ENCODE data around the gene NRXN3. TPM values are rescaled to one million over a fixed set of nuclear protein-coding genes. Genes with fewer than 3 reads are reported as not detected.

The NRXN3 gene
- total and polyA plus RNA-seq, 2 of the 4 experiments (the other 2 are of a cell fraction): 4.8 to 25.1 TPM

GRCh38 chr14:78186277-78186676 lies 16.1 kb downstream of the NRXN3 start:
- H3K56ac ChIP-seq (ENCODE audit: extremely low read depth, insufficient read depth, low read length): no peak overlapping the region
- no peak overlapping the region for H3K27ac ChIP-seq (ENCODE audit: insufficient read depth, low read length)
- dilution Hi-C loops (cut with HindIII; ENCODE audit: low sequenced_read_pairs, unreplicated experiment) (no loop called here), in situ Hi-C loops (cut with MboI; ENCODE audit: low sequenced_read_pairs) (no loop called here), intact Hi-C loops (cut with micrococcal nuclease) (no loop called here)
- no peak overlapping the region for H4K91ac ChIP-seq (ENCODE audit: insufficient read depth, low read depth, low read length)
- no peak overlapping the region for H3K4ac ChIP-seq (ENCODE audit: low read depth, low read length)
- CTCF ChIA-PET: no interaction called here
- no peak overlapping the region for H2AK9ac ChIP-seq (replicated peaks; ENCODE audit: low read depth, low read length, poor library complexity)
- POLR2A ChIA-PET (ENCODE audit: unreplicated experiment): no interaction called here
- no peaks in the 10 kb centered on the region for H3K36me3 ChIP-seq (ENCODE audit: control insufficient read depth, insufficient read depth, low read length)
- H2BK5ac ChIP-seq (ENCODE audit: low read depth, low read length, poor library complexity, severe bottlenecking): no peak overlapping the region
- no peak overlapping the region for H2BK20ac ChIP-seq (ENCODE audit: low read depth, low read length)
- no peaks in the 10 kb centered on the region for H3K4me1 ChIP-seq (ENCODE audit: control insufficient read depth, insufficient read depth, low read length)
- no peaks in the 10 kb centered on the region for H3K9me1 ChIP-seq (ENCODE audit: insufficient read depth, low read length)
- no peak overlapping the region for H3K23ac ChIP-seq (ENCODE audit: low read depth, low read length)
- no peak overlapping the region for H2AK5ac ChIP-seq (ENCODE audit: low read depth, low read length)
- H3K9ac ChIP-seq (ENCODE audit: low read depth, low read length): no peak overlapping the region
- H4K8ac ChIP-seq (ENCODE audit: low read depth in 2 of 2, low read length in 2 of 2): no peak overlapping the region
- DNase-seq (no peak), ATAC-seq (ENCODE audit: low read depth) (no peak)
- no peak overlapping the region for H3K18ac ChIP-seq (ENCODE audit: low read depth, low read length)
- H3K9me3 ChIP-seq (ENCODE audit: control insufficient read depth, insufficient read depth, low read length): peaks cover 33% of the 10 kb centered on the region
- H3K4me3 ChIP-seq (ENCODE audit: insufficient read depth, low read depth, low read length): no peak overlapping the region
- H3K4me2 ChIP-seq (ENCODE audit: low read depth, low read length): no peak overlapping the region
- no peaks in the 10 kb centered on the region for H4K20me1 ChIP-seq (ENCODE audit: insufficient read depth, low read length)
- no peak overlapping the region for H2BK120ac ChIP-seq (ENCODE audit: low read depth, low read length)
- H4K5ac ChIP-seq (ENCODE audit: low read depth, low read length): no peak overlapping the region
- TF ChIP-seq POLR2A (IDR thresholded peaks at IDR 0.05; ENCODE audit: low read depth, low read length): no peak
- TF ChIP-seq FOS (IDR thresholded peaks at IDR 0.05; ENCODE audit: low read depth, low read length): no peak
- TF ChIP-seq USF2 (IDR thresholded peaks at IDR 0.05; ENCODE audit: low read depth, low read length): no peak
- TF ChIP-seq BHLHE40 (IDR thresholded peaks at IDR 0.05; ENCODE audit: low read depth, low read length): no peak
- no peak for TF ChIP-seq CTCF (conservative IDR thresholded peaks at IDR 0.05; ENCODE audit: low read depth, low read length)
- TF ChIP-seq MAZ (IDR thresholded peaks at IDR 0.05; ENCODE audit: borderline replicate concordance, low read depth, low read length): no peak
- TF ChIP-seq CHD1 (IDR thresholded peaks at IDR 0.05; ENCODE audit: low read depth, low read length): no peak
- BruUV-seq (replicated peaks): no TSS peak
- H3K27me3 ChIP-seq (ENCODE audit: control insufficient read depth, insufficient read depth, low read length): no peaks in the 10 kb centered on the region
- WGBS, 2 experiments (ENCODE audit: extremely low coverage in 2 of 2, insufficient read length in 1 of 2): no CpG with 5 or more reads among the region's 6 CpGs
- no peak overlapping the region for H3K14ac ChIP-seq (replicated peaks; ENCODE audit: low read depth, low read length)
- H2AFZ ChIP-seq (replicated peaks; ENCODE audit: low read length, poor library complexity): no peak overlapping the region
- no peak overlapping the region for H2BK15ac ChIP-seq (ENCODE audit: low read depth, low read length)
- no peaks in the 10 kb centered on the region for H3K79me1 ChIP-seq (ENCODE audit: low read depth in 1 of 2, low read length in 2 of 2)

Data from IMR-90 (cell line).